ENCODE measurements around the gene SERPINB8. TPM values are rescaled to one million over a fixed set of nuclear protein-coding genes. Genes with fewer than 3 reads are reported as not detected.
A peak's percentile ranks its signal among the peaks of the same experiment; 100 is the strongest.
"Not testable (repeated sequence)": the region's sequence is repeated elsewhere in the genome, so short reads cannot be mapped to it uniquely, and the experiment has no call there.

Gene SERPINB8
- total RNA-seq, 4 donors from 2014 or later = 9.0 to 32.7 (median 20.2) TPM

DNA sequence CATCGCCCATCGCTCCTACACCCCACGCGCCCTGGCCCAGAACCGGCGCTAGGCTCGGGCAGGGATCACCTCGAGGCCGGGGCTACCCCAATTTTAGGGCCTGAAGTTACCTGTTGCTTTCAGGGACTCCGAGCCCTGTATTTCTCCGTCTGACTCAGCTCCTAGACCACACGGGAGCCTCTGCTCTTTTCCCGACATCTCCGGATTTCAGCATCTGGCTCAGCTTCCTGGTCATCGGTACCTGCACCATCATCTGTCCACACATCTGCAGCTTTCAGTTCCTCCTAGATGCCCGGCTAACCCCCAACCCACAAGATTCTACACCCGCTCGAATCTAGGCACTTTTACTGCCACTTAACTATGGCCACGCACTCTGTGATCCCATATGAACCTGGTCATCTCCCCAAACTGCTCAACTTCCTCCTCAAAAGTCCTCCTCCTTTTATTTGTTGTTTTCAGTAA lies 32.9 kb upstream of the SERPINB8 start:
- DNase-seq (ENCODE audit: low spot score) = no peak
- peak; percentile 3 for ATAC-seq (ENCODE audit: low FRiP score)
- TF ChIP-seq, protein P1, sequence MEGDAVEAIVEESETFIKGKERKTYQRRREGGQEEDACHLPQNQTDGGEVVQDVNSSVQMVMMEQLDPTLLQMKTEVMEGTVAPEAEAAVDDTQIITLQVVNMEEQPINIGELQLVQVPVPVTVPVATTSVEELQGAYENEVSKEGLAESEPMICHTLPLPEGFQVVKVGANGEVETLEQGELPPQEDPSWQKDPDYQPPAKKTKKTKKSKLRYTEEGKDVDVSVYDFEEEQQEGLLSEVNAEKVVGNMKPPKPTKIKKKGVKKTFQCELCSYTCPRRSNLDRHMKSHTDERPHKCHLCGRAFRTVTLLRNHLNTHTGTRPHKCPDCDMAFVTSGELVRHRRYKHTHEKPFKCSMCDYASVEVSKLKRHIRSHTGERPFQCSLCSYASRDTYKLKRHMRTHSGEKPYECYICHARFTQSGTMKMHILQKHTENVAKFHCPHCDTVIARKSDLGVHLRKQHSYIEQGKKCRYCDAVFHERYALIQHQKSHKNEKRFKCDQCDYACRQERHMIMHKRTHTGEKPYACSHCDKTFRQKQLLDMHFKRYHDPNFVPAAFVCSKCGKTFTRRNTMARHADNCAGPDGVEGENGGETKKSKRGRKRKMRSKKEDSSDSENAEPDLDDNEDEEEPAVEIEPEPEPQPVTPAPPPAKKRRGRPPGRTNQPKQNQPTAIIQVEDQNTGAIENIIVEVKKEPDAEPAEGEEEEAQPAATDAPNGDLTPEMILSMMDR (IDR thresholded peaks at IDR 0.05) = no peak

DNA sequence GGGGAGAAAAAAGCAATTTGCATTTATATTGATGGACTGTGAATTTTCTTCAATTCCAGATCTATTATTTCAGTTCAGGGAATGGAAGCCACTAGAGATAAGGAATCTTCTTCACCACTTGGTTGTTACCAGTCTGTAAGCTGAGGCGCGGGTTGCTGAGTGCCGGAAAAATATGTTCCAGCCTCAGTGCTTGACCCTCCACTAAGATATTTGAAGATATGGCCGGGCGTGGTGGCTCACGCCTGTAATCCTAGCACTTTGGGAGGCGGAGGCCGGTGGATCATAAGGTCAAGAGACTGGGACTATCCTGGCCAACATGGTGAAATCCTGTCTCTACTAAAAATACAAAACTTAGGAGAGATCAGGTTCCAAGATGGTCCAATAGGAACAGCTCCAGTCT lies 29.9 kb upstream of the SERPINB8 start:
- TF ChIP-seq, protein P1 (IDR thresholded peaks at IDR 0.05) = no peak
- no peak for ATAC-seq (ENCODE audit: low FRiP score)
- DNase-seq (ENCODE audit: low spot score) = no peak

DNA sequence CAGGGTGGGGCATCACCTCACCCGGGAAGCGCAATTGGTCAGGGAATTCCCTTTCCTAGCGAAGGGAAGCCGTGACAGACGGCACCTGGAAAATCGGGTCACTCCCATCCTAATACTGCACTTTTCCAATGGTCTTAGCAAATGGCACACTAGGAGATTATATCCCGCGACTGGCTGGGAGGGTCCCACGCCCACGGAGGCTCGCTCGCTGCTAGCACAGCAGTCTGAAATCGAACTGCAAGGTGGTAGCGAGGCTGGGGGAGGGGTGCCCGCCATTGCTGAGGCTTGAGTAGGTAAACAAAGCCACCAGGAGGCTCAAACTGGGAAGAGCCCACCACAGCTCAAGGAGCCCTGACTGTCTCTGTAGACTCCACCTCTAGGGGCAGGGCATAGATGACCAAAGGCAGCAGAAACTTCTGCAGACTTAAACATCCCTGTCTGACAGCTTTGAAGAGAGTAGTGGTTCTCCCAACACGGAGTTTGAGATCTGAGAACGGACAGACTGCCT lies 29.3 kb upstream of the SERPINB8 start:
- DNase-seq (ENCODE audit: low spot score); ATAC-seq (ENCODE audit: low FRiP score): not testable (repeated sequence)

DNA sequence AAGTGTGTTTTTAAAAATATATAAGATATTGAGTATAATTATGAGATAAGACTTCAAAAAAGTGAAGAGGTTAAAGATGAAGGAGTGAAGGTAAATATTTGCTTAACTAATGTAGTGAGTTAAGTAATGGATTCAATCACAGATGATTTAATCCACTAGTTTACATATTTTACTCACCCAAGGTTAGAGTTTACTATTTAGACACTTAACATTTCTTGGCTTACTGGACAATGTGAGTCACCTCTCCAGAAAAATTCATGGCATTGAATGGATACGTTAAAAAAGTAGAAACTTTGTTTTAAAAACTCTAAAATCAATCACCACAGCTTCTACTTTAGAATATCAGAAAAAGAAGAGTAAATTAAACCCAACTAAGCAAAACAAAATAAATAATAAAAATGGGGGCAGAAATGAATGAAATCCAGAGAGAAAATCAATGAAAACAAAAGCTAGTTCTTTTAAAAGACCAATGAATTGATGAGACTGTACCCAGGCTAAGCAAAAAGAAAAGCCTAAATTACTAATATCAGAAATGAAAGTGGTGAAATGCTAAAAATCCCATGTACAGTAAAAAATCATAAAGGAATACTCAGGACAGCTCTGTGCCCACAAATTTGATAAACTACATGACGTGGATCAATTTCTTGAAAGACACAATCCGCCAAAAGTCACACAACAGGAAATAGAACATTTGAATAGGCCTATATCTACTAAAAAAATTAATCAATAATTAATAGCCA lies 22.7 kb upstream of the SERPINB8 start:
- TF ChIP-seq, protein P1 (IDR thresholded peaks at IDR 0.05) = no peak
- no peak for DNase-seq (ENCODE audit: low spot score)
- ATAC-seq (ENCODE audit: low FRiP score) = no peak

DNA sequence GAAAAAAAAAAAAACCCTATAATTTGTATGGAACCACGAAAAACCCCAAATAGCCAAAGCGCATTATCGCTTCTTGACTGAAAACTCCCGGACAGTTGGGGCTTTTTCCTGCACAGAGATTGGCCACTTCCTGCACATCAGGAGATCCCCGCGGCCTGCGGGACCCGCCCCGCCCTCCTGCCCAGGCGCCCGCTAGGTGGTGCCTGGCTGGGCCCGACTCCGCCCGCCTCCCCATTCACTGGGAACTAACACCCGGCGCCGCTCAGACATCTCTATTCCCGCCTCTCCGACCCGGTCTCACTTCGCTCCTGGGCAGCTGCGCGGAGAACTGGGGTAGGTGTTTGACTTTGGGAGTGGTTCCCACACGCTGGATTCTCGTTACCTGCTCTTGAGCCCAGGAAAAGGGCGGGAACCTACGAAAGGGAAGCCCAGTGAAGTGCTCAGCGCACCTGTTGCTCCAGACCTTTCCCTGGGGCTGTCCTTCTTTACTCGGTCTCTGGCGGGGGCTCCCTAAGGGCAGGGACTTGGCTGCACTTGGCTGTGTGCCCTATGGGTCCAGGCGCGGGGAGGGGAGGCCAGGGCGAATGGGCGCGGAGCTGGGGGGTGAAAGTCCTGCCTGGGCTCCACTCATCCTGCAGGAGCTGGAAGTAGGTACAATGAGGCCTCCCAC lies 20.7 kb upstream of the SERPINB8 start, which contains the start of gene HMSD:
Gene HMSD, plus strand, starts transcription at position 234 of the 670 bp plus-strand sequence. CDS start 4,155 bp downstream, outside the sequence.
- TF ChIP-seq, protein P1 (IDR thresholded peaks at IDR 0.05) = no peak
- ATAC-seq (ENCODE audit: low FRiP score) = peak; percentile 96
- DNase-seq (ENCODE audit: low spot score) = no peak

DNA sequence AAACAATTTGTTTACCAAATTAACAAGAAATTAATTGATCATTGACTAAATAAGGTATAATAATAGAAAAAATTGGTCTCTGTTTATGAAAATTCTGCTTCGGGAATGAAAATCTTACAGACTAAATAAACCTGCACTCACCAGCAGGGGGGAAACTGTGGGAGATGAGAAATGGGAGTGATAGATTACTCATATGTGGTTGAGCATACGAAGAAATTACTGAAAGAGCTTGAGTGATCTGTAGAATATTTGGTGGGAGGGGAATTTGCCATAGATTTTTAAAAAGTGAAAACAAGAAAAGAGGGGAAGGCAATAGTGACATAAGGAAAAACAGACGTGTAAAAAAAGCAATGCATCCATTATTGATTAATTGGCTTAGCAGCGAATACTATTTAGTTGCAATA lies 18.6 kb upstream of the SERPINB8 start:
- ATAC-seq (ENCODE audit: low FRiP score) = no peak
- no peak for DNase-seq (ENCODE audit: low spot score)
- TF ChIP-seq, protein P1 (IDR thresholded peaks at IDR 0.05) = no peak

DNA sequence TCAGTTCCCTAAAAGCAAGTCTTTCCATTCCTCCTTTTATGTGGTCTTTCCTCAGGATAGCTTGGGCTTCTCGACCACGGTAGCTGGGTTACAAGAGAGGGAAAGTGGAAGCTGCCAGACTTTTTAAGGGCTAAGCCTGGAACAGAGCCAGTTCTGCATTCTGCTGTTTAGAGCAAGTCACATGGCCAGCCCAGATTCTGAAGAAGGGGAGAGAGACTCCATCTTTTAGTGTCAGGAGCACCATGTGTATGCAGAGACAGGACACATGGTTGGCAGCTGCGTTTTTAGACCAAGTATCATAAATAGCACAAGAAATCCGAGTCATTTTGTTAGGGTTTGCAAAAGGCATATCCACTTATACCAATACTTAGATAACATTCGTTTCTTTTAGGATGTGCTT lies 16.1 kb upstream of the SERPINB8 start:
- DNase-seq (ENCODE audit: low spot score) = no peak
- TF ChIP-seq, protein P1 (IDR thresholded peaks at IDR 0.05) = no peak
- ATAC-seq (ENCODE audit: low FRiP score) = no peak
